Left cardiac atrium (tissue), 4 donors: ENCODE results near the gene GAL3ST2. TPM values are rescaled to one million over a fixed set of nuclear protein-coding genes. Genes with fewer than 3 reads are reported as not detected.
"Not testable (repeated sequence)": the region's sequence is repeated elsewhere in the genome, so short reads cannot be mapped to it uniquely, and the experiment has no call there.

ENCODE experiments used
- ATAC-seq, 2 donors: fragments of 200-7000 bp; cut with Tn5 transposase; one replicate each; pipeline ENCODE4 v1.9.1; 2020; ENCODE audit warnings: mild to moderate bottlenecking in 2 of 2, moderate library complexity in 2 of 2
- DNase-seq: peaks from one replicate; pipeline ENCODE4 v3.0.0-alpha.2; 2020
- intact Hi-C, 2 donors: fragments of 100-400 bp; cut with DNase I; formaldehyde crosslinking; loops; one replicate each; pipeline versions ENCODE4 v1.14.1 to v1.15.1; 2022 to 2023
- total RNA-seq, 2 donors: library from RNA; stranded (reverse); fragmentation: NEBNext Ultra II Directional; extraction: Animal tissue kit (Norgen Biotek cat#: 25700); gene quantifications; one replicate each; pipeline ENCODE4 v1.2.1, GENCODE V29; 2021
- donor health status: DM: no; HTN: yes; CAD: no.
- donor health status: DM: no; HTN: yes; CAD: no; lungs with severe emphysema.
- donor health status: DM: yes; HTN: yes; CAD: no.
- donor health status: Dilated cardiomyopathy.

The GAL3ST2 gene
- total RNA-seq, 2 donors from 2014 or later, result 0.44 TPM; not detected in 1

DNA sequence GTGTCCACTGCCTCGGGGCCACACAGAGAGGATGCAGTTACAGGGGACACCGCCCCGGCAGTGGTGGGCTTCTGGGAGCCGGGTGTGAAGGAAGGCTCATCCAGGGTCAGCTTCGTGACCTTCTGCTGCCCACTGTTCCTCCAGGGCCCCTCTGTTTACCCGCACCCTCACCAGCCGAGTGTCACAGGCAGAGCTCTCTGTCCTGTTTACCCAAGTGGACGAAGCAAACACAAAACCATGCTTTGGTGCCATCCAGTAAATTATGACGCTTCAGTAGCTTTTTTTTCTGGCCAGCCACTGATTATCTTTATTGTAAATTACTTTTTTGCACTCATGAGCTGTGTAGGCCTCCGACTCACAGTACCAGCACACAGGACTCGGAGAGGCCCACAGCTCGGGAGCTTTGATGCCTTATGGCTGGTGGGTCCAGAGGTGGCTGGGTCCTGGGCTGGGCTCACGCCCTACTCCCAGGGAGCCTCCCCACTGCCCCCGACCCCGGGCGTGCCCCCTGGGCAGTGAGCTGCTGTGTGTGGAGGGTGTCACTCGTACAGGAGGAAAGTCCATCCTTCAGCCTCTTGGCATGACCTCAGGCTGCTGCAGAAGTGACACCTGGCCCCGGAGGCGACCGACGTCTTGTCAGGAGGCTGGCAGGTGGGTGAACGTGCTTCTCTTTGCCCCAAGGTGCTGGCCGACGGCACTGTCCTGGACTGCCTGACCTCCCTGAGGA, 32.4 kb upstream of the GAL3ST2 start:
- no peak for DNase-seq
- intact Hi-C loops, result no loop called here
- no peak for ATAC-seq

DNA sequence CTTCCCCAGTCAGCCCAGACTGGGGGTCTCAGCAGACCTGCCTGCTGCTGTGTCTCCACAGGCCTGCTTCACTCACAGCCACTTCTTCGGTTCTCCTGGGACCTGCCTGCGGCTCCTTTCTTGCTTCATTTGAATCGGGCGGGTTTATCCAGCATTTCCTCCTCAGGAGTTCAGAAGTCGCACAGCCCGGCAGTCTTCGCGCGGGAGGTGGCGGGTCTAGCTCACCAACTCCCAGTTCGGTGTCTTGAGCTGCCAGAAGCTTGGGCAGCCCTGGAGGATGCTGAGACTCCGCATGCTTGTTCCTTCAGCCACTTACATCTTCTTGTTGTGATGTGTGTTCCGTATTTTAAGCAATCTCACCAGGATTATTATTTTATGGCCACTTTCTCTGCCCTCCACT, 31.3 kb upstream of the GAL3ST2 start:
- ATAC-seq (no peak), DNase-seq (no peak)
- intact Hi-C loops, result no loop called here

DNA sequence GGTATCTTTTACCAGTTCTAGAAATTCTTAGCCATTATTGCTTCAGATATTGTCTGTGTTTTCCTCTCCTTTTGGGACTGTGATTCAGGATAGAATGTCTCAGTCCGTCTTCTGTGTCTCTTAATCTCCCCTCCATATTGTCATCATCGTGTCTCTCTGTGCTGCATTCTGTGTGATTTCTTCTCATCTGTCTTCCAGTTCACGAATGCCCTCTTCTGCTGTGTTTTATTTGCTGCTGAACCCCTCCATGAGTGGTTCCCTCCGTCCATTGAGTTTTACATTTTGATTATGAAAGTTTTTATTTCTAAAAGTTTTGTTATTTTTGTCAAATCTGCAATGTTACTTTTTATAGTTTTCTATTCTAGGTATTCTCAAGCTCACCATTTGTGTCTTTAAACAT, 30.5 kb upstream of the GAL3ST2 start:
- DNase-seq (no peak), ATAC-seq (no peak)
- intact Hi-C loops, result no loop called here

DNA sequence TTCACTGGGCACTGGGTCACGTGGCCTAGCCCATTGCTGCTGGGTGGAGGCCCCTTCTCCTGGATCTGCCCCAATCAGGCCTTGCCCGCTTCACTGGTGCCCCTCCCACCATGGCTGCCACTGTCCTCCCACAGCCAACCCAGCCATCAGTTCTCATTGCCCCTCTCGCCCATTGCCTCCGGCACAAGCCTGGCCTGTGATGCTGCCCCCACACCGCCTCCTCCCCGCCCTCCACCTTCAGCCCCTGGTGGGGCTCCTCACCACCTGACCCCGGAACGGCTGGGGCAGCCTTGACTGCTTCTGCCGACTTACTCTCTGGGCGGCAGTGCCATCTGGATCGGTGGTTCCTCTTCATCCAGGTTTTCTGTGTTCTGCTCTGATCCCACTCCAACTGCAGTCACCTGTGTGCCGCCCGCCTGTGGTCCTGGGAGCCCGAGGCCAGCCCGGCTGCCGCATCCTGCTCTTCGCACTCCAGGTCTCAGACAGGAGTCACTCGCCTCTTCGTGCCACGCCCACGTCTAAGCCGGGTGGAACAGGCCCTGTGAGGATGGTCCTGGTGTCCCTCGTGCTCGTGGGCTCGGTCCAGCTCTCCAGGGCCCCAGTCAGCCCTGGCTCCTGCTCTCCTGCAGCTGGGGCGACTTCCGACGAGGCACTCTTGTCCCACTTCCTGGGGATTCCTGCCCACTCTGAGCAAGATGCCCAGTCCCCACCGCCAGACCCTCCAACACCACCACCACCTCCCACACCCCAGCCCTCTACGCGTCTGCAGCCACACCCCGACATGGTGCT, 28.0 kb upstream of the GAL3ST2 start:
- DNase-seq (no peak), ATAC-seq (no peak)
- intact Hi-C loops, result no loop called here

DNA sequence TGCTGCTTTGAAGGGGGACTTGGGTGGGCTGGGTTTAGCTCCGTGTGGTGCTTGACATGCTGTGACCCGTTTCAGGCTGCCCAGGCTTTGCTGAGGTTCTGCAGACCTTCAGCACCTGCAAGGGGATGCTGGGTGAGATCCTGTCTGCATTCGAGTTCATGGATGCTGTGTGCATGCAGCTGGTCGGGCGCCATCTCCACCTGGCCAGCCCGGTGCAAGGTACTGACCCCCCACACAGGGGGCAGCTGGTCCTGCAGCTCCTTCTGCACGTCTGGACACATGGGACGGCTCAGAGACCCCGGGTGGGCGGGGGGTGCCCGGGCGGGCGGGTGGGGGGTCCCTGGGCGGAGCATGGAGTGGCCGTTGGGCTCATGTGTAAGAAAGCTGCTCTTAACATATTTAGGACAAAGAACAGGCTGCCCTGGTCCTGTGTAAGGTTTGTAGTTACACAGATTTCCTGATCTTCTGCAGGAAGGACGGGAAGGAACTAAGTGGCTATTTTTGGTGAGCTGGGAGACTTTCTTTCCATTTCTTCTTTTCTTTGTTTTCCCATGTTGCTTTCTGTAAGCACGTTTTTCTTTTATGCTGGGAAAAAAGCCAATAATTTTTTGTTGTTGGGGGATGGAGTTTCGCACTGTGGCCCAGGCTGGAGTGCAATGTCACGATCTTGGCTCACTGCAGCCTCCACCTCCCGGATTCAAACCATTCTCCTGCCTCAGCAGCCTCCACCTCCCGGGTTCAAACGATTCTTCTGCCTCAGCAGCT, 26.4 kb upstream of the GAL3ST2 start:
- ATAC-seq (no peak), DNase-seq (no peak)
- intact Hi-C loops, result no loop called here

DNA sequence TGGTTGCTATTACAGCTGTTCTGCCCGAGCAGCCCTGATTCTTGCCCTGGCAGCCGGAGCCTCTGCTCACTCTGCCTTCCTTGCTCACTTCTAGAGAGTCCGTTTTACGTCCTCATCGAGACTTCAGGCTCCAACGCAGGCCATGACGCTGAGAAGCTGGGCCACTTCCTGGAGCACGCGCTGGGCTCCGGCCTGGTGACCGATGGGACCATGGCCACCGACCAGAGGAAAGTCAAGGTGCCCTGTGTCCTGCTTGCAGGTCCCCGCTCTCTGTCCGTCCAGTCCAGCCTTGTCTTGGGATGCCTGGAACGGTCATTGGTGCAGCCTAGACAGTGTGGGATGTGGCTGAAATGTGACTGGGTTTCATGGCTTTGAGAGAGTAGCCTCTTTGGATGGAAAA, 25.5 kb upstream of the GAL3ST2 start:
- intact Hi-C loops, result no loop called here
- DNase-seq (no peak), ATAC-seq (no peak)

DNA sequence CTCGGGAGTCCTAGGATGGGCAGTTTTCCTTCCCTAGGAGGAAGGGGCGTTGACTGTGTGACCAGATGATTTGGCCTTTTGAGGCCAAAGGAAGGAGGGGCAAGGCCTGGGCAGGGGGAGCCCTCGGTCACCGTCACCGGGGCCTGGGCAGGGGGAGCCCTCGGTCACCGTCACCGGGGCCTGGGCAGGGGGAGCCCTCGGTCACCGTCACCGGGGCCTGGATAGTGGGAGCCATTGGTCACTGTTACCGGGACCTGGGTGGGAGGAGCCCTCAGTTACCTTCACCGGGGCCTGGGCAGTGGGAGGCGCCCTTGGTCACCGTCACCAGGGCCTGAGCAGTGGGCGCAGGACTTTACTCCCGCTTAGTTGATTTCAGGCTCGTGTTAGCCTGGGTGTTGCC, 24.8 kb upstream of the GAL3ST2 start:
- ATAC-seq (no peak), DNase-seq (no peak)
- intact Hi-C loops, result no loop called here

DNA sequence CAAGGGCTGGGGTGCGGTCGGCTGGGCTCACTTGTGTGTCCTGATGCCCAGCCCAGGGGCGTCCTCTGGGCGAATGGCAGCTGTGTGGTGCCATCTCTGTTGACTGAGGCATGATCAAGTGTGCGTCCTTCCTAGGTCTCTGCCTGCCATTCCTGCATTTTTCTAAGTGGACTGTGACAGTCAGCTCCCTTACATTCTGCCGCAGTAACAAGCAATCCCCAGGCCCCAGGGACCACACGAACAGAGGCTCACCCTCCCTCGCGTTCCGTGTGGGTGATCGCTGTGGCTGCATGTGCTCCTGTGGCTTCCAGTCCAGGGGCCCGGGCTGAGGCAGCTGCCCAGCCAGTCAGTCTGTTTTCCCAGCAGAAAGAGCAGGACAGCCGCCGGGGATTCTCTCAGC, 24.4 kb upstream of the GAL3ST2 start:
- intact Hi-C loops, result no loop called here
- ATAC-seq (no peak), DNase-seq (no peak)

DNA sequence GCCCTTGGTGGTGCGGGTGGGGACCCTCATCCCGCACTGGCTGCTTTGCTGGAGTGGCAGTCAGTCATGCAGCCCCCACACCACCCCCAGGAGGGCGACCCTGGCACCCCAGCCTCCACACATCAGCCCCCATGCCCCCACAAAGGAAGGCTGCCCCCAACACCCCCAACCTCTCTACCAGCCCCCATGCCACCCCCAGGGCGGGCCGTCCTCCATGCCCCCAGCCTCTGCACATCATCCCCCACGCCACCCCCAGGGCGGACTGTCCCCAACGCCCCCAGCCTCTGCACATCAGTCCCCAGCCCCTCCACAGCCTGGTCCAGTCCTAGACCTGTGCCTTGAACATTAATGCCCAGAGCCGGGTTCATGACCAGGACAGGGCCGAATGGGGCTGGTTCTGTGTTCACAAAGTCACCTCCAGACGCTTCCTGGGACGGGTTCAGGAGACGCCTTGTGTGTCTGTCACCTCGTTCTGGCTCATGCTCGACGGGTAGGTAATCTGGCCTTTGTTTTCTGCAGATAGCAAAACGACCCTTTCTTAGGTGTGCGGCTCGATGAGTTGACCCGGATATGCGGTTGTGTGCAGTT, 23.8 kb upstream of the GAL3ST2 start:
- intact Hi-C loops, result no loop called here
- no peak for DNase-seq

DNA sequence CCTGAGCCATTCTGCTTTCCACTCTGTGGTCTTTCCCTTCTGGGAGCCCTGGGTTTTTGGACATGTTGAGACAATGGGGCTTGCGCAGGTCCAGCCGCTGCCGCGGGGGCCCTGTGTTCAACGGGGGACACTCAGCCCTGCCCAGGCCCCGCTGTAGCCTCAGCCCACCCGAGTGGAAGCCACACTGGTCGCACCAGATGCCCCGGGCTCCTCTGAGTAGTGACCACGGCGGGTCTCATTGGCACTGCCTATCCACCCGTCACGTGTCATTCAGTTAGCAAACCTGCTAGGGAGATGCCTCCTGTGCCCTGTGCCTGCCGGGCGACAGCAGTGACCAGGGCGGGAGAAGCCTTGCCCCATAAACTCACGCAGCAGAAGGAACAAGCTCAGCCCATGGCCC, 23.1 kb upstream of the GAL3ST2 start:
- intact Hi-C loops, result no loop called here
- DNase-seq (no peak), ATAC-seq (no peak)

More for the DNA sequence above, 23.8 kb upstream of the GAL3ST2 start:
- no peak for ATAC-seq

DNA sequence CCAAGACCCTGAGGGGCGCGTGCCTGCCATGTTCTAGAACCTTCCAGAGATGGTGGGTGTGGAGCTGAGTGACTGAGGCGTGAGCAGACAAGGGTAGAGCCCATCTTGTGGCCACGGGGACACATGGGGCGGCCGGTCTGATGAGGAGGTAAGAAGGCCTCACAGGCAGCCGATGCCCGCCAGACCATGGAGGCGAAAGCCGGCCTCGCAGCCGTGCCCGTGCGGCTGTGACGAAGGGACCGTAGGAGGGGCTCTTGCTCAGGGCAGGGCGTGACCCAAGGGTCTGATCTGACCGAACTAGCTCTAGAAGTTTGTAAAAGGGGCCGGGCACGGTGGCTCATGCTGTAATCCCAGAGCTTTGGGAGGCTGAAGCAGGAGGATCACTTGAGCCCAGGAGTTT, 22.6 kb upstream of the GAL3ST2 start:
- no peak for DNase-seq
- intact Hi-C loops, result no loop called here
- ATAC-seq, result no peak

DNA sequence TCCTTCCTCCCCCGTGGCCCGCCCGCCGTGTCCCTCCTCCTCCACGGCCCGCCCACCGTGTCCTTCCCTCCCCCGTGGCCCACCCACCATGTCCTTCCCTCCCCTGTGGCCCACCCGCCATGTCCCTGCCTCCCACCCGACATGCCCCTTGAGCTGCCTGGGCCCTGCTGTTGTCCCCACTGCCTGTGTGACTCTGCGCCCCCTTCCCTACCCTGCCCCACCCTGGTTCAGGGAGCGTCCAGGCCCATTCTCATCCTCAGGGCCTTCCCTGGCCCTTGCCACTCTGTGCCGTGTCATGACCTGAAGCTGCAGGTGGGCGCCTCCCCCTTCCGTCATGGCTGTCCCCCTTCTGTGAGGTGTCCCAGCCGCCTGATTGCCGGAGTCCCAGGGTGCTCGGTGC, 21.5 kb upstream of the GAL3ST2 start:
- intact Hi-C loops, result no loop called here
- ATAC-seq, result peak in 1 of 2 donors; percentile 10

DNA sequence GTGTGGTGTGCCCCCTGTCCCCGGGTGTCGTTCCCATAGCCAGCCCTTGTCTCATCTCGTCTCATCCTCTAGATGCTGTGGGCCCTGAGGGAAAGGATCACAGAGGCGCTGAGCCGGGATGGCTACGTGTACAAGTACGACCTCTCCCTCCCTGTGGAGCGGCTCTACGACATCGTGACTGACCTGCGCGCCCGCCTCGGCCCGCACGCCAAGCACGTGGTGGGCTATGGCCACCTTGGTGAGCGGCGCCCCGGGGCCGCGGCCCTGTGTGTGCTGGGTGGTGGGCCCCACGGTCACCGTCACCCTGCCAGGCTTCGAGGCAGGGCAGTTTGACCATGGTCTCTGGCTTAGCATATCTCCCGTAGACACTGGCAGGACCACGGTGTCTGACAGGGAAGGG, 20.8 kb upstream of the GAL3ST2 start:
- intact Hi-C loops, result no loop called here
- ATAC-seq, result no peak
- DNase-seq, result no peak

More for the DNA sequence above, 21.5 kb upstream of the GAL3ST2 start:
- no peak for DNase-seq

DNA sequence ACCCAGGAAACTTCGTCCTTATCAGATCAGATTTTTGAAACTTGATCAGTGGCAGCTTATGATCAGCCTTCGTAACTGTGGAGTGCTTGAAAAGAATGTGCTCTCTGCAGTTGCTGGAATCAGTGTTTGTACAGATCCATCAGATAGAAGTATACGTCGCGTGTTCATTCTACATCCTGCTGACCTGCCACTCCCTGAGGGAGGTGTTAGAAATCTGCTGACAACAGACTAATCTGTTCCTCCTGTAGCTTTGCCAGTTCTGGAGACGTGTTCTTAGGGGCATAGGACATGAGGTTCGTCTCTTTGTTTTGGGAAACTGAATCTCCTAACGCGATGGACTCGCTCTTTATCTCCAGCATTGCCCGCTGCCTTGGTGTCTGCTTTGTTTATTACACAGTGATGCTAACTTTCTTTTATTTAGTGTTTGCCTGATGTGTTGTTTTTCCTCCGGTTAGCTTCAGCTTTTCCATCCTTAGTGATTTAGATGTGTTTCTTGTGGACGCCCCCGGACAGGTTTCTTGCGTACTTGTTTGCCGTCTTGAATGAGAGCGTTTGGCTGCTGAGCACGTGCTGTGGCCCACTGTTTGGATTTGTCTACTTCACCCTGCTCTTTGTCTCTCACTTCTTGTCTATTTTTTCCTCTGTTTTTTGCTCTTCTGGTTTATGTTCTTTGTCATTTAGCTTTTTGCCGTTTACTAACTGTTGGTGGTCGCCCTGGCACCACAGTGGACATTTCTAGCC, 17.4 kb upstream of the GAL3ST2 start:
- DNase-seq (peak; percentile 5), ATAC-seq (peak in 1 of 2 donors; percentile 42)
- intact Hi-C loops, result no loop called here

DNA sequence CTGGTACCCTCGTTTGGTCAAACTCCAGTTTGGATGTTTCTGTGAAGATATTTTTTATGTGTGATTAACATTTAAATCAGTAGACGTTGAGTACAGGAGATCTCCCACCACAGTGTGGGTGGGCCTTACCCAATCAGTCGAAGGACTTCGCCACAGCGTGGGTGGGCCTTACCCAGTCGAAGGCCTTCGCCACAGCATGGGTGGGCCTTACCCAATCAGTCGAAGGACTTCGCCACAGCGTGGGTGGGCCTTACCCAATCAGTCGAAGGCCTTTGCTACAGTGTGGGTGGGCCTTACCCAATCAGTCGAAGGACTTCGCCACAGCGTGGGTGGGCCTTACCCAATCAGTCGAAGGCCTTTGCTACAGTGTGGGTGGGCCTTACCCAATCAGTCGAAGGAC, 16.7 kb upstream of the GAL3ST2 start:
- ATAC-seq, intact Hi-C loops: not testable (repeated sequence)
- peak; percentile 5 for DNase-seq

DNA sequence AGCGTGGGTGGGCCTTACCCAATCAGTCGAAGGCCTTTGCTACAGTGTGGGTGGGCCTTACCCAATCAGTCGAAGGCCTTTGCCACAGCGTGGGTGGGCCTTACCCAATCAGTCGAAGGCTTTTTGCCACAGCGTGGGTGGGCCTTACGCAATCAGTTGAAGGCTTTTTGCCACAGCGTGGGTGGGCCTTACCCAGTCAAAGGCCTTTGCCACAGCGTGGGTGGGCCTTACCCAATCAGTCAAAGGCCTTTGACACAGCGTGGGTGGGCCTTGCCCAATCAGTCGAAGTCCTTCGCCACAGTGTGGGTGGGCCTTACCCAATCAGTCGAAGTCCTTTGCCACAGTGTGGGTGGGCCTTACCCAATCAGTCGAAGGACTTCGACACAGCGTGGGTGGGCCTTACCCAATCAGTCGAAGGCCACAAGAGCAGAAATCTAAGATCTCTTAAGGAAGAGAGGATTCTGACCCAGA, 16.3 kb upstream of the GAL3ST2 start:
- DNase-seq (peak; percentile 19), ATAC-seq (no peak)
- intact Hi-C loops, result no loop called here

DNA sequence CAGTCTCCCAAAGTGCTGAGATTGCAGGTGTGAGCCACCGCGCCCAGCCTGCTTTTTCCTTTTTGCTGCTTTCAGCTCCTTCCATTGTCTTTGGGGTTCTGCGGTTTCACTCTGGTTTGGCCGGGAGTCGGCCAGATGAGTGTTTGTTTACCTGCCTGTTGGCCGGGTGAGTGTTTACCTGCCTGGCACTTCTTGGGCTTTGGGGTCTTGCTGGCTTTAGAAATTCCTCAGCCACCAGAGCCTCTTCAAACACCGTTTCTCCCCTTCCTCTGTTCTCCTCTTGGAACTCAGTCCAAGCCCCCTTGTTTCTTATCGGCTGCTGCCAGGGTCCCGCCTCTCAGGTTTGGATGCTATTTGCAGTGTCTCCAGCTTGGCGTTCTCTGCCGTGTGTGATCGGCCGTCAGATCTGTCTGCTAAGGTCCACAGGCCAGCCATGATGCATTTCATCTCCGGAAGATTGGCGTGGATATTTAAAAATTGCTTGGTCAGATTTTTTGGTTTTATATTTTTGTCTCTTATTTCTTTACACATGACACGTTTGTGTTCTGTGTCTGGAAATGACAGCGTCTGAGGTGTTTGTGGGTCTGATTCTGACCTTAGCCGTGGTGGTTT, 14.2 kb upstream of the GAL3ST2 start:
- intact Hi-C loops, result no loop called here
- DNase-seq (peak; percentile 6), ATAC-seq (no peak)

DNA sequence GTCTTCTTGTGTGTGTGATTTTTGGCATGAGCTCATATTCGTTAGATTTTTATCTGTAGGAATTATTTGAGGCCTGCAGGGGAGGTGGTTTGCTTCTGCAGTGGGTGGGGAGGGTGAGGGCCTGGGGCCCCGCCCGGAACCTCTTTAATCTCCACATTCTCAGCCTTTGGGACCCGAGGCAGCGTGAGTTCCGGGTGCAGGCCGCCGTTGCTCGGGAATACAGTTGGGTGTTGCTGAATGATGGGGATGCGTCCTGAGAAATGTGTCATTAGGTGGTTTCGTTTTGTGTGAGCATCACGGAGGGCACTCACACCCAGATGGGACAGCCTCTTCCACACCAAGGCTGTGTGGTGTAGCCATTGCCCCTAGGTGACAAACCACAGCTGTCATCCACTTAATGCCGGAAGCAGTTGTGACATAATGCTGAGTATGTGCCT, 13.7 kb upstream of the GAL3ST2 start:
- ATAC-seq (peak; percentile 54 to 75), DNase-seq (peak; percentile 19)
- intact Hi-C loops, result no loop called here
